Measurements from ENCODE around the gene LRRC8E.

Gene LRRC8E

DNA sequence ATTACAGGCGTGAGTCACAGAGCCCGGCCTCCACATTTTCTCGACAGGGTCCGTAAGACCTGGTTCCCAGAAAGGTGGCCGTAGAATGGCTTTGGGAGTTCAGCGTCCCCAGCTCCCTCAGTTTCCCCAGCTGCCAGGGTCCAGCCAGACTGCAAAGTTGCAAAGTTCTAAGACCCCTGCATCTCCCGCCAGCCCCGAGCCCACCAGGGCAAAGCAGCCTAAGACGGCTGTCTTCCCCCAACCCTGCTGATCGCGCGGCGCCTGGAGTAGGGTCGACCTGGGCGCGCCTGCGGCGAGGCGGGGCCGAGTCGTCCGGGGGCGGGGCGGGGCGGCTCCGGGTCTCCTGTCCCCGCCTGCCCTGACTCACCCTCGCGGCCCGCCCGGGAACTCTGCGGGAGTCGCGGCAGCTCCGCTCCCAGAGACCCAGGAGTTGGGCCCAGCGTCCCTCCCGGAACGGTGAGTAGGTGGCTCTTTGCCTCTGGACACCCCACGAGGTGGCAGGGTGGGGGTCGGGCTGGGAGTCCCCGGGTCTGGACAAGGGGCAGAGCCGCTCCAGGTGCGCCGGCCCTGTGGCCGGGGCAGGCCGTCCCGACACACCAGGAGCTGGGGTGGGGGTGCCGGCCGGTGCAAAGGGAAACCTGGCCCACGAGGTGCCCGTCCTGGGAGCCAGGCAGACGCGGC lies at the start of gene LRRC8E:
LRRC8E (plus strand) TSS at position 366 of the 681 bp plus-strand sequence. CDS start 7,094 bp downstream, outside the sequence.
- no peak within 1 kb of the TSS for H3K4me3 ChIP-seq (ENCODE audit: low read depth, low read length)
- TF ChIP-seq, protein P1, sequence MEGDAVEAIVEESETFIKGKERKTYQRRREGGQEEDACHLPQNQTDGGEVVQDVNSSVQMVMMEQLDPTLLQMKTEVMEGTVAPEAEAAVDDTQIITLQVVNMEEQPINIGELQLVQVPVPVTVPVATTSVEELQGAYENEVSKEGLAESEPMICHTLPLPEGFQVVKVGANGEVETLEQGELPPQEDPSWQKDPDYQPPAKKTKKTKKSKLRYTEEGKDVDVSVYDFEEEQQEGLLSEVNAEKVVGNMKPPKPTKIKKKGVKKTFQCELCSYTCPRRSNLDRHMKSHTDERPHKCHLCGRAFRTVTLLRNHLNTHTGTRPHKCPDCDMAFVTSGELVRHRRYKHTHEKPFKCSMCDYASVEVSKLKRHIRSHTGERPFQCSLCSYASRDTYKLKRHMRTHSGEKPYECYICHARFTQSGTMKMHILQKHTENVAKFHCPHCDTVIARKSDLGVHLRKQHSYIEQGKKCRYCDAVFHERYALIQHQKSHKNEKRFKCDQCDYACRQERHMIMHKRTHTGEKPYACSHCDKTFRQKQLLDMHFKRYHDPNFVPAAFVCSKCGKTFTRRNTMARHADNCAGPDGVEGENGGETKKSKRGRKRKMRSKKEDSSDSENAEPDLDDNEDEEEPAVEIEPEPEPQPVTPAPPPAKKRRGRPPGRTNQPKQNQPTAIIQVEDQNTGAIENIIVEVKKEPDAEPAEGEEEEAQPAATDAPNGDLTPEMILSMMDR (IDR thresholded peaks at IDR 0.05; ENCODE audit: borderline replicate concordance, insufficient read depth, low read depth, low read length), result no peak

DNA sequence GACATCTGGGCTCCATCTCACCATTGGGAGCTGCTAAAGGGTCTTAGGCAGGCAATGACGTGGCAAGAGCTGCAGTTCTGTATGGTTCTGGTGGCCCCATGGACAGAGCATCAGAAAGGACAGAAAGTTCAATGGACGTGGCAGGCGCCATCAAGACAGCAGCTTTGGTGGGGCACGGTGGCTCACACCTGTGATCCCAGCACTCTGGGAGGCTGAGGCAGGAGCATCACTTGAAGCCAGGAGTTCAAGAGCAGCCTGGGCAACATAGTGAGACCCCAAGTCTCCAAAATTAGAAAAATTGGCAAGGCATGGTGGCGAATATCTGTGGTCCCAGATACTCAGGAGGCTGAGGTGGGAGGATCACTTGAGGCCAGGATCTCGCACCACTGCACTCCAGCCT lies 48.8 kb upstream of the LRRC8E start:
- no peak overlapping the region for H3K4me3 ChIP-seq (ENCODE audit: low read depth, low read length)
- TF ChIP-seq, protein P1 (IDR thresholded peaks at IDR 0.05; ENCODE audit: borderline replicate concordance, insufficient read depth, low read depth, low read length), result no peak

DNA sequence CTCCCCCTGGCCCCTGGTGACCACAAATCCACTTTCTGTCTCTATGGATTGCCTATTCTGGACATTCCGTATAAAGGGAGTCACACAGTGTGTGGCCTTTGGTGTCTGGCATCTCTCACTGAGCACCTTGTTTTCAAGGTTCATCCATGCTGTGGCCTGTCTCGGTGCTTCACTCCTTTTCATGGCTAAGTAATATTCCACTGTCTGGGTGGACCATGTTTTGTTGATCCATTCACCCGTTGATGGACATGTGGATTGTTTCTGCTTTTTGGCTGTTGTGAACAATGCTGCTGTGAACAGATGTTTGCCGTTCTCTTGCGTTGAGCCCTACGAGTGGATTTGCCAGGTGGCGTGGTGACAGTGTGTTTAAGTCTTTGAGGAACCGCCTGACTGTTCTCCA lies 47.7 kb upstream of the LRRC8E start:
- H3K4me3 ChIP-seq (ENCODE audit: low read depth, low read length), result no peak overlapping the region
- TF ChIP-seq, protein P1 (IDR thresholded peaks at IDR 0.05; ENCODE audit: borderline replicate concordance, insufficient read depth, low read depth, low read length), result no peak

DNA sequence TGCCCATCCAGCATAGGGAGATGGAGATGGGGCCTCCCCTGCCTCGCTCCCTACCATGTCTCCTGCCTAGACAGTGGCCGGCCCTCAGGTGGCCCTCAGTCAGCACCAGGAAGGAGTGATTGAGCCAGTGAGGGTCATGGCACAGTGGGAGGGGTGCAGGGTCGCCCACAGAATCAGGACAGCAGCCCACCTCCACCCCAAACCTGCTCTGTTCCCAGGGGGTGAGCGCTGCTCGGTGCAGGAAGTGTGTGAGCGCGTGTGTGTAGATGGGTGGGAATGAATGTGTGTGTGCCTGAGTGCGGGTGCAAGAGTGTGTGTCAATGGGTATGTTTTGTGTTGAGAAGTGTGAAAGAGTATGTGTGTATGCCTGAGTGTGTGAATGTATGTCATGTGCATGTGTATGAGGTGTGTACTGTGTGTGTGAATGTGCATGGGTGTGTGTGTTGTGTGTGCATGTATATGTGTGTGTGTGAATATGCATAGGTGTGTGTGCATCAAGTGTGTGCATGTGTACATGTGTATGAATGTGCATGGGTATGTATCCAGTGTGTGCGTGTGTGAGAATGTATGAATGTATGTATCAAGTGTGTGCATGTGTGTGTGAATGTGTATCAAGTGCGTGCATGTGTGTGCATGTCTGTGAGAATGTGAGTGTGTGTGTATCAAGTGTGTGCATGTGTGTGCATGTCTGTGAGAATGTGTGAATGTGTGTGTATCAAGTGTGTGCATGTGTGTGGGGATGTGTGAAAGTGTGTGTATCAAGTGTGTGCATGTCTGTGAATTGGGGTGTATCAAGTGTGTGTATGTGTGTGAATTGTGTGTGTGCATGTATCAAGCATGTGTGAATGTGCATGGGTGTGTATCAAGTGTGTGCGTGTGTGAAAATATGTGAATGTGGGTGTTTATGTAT lies 46.3 kb upstream of the LRRC8E start:
- TF ChIP-seq, protein P1 (IDR thresholded peaks at IDR 0.05; ENCODE audit: borderline replicate concordance, insufficient read depth, low read depth, low read length), result no peak
- no peak overlapping the region for H3K4me3 ChIP-seq (ENCODE audit: low read depth, low read length)

DNA sequence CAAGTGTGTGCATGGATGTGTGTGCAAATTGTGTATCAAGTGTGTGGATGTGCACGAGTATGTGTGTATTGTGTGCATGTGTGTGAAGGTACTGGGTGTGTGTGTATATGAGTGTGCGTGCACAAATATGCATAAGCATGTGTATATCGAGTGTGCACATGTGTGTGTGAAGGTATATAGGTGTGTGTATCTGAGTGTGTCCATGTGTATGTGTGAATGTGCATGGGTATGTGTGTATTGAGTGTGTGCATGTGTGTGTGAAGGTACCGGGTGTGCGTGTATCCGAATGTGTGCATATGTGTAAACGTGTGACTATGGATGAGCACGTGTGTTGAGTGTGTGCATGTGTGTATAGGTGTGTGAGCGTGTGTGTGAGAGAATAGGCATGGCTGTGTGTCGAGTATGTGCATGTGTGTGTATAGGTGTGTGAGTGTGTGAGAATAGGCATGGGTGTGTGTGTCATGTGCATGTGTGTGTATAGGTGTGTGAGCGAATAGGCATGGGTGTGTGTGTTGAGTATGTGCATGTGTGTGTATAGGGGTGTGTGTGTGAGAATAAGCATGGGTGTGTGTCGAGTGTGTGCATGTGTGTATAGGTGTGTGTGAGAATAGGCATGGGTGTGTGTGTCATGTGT lies 45.5 kb upstream of the LRRC8E start:
- no peak overlapping the region for H3K4me3 ChIP-seq (ENCODE audit: low read depth, low read length)
- TF ChIP-seq, protein P1 (IDR thresholded peaks at IDR 0.05; ENCODE audit: borderline replicate concordance, insufficient read depth, low read depth, low read length), result no peak

DNA sequence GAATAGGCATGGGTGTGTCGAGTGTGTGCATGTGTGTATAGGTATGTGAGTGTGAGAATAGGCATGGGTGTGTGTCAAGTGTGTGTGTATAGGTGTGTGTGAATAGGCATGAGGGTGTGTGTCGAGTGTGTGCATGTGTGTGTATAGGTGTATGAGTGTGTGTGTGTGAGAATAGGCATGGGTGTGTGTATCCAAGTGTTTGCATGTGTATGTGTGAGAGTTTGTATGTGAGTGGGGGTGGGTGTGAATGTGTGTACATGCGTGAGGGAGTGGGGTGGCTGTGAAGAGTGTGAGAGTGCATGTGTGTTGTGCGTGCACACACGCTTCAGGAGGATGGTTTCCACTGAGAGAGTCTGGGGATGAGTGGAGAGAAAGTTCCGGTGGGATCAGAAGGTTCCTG lies 44.8 kb upstream of the LRRC8E start:
- no peak overlapping the region for H3K4me3 ChIP-seq (ENCODE audit: low read depth, low read length)
- TF ChIP-seq, protein P1 (IDR thresholded peaks at IDR 0.05; ENCODE audit: borderline replicate concordance, insufficient read depth, low read depth, low read length), result no peak
